Measurements from ENCODE around the gene CUEDC2.

The CUEDC2 gene

GRCh38 chr10:102393411-102394078 lies 38.8 kb downstream of the CUEDC2 start:
- peak overlapping the region; percentile 86 for H3K4me3 ChIP-seq (ENCODE audit: low read length)
- H3K9me3 ChIP-seq (ENCODE audit: control insufficient read depth, insufficient read depth, low read length): no peaks in the 10 kb centered on the region
- no peaks in the 10 kb centered on the region for H3K9me2 ChIP-seq (replicated peaks; ENCODE audit: control insufficient read depth, low read length)
- peak overlapping the region; percentile 76 for H3K27ac ChIP-seq (ENCODE audit: low read depth, low read length)
- H3K79me2 ChIP-seq (ENCODE audit: control insufficient read depth, low read length): peaks cover 6% of the 10 kb centered on the region; the same call in 1 of the 2 replicates
- peaks cover 20% of the 10 kb centered on the region for H3K27me3 ChIP-seq (ENCODE audit: control insufficient read depth, low read length)
- H3K36me3 ChIP-seq (ENCODE audit: control insufficient read depth, low read length): peaks cover 8% of the 10 kb centered on the region; the same call in 1 of the 2 replicates
- H3K4me1 ChIP-seq (ENCODE audit: control insufficient read depth, low read length): peaks cover 14% of the 10 kb centered on the region
- peak overlapping the region; percentile 91 for H3K4me2 ChIP-seq (ENCODE audit: low read length)
- TF ChIP-seq EZH2phosphoT487 (IDR thresholded peaks at IDR 0.05; ENCODE audit: borderline replicate concordance, low read length): no peak
- peak; percentile 87 for TF ChIP-seq CTCF (IDR thresholded peaks at IDR 0.05; ENCODE audit: low read depth, low read length, poor library complexity, severe bottlenecking)
- 0 out of 2 replicates have a peak, but pooled peaks cover 2% of the 10 kb centered on the region for H3F3A ChIP-seq (ENCODE audit: control insufficient read depth, insufficient read depth)
- H4K20me1 ChIP-seq (ENCODE audit: control insufficient read depth, insufficient read depth, low read depth, low read length): no peaks in the 10 kb centered on the region

- no peak for TF ChIP-seq EZH2phosphoT487 (IDR thresholded peaks at IDR 0.05; ENCODE audit: borderline replicate concordance, low read length)
- Histone ChIP-seq H3K27ac (ENCODE audit: low read depth, low read length) (no peak overlapping the region), H3K4me3 (ENCODE audit: low read length) (no peak overlapping the region), H3K4me1 (ENCODE audit: control insufficient read depth, low read length) (peaks cover 14% of the 10 kb centered on the region), H3K9me2 (replicated peaks; ENCODE audit: control insufficient read depth, low read length) (no peaks in the 10 kb centered on the region), H3K79me2 (ENCODE audit: control insufficient read depth, low read length) (peaks cover 6% of the 10 kb centered on the region; the same call in 1 of the 2 replicates), H3F3A (ENCODE audit: control insufficient read depth, insufficient read depth) (no peaks in the 10 kb centered on the region), H3K27me3 (ENCODE audit: control insufficient read depth, low read length) (peaks cover 20% of the 10 kb centered on the region), H3K4me2 (ENCODE audit: low read length) (no peak overlapping the region), H3K36me3 (ENCODE audit: control insufficient read depth, low read length) (peaks cover 8% of the 10 kb centered on the region; the same call in 1 of the 2 replicates), H3K9me3 (ENCODE audit: control insufficient read depth, insufficient read depth, low read length) (no peaks in the 10 kb centered on the region), H4K20me1 (ENCODE audit: control insufficient read depth, insufficient read depth, low read depth, low read length) (no peaks in the 10 kb centered on the region)
Observed at GRCh38 chr10:102392306-102392705, 40.1 kb downstream of the CUEDC2 start.

GRCh38 chr10:102389894-102390293 lies 42.5 kb downstream of the CUEDC2 start:
- Histone ChIP-seq H3K9me2 (replicated peaks; ENCODE audit: control insufficient read depth, low read length) (no peaks in the 10 kb centered on the region), H3K27ac (ENCODE audit: low read depth, low read length) (no peak overlapping the region), H3F3A (ENCODE audit: control insufficient read depth, insufficient read depth) (0 out of 2 replicates have a peak, but pooled peaks cover 2% of the 10 kb centered on the region), H3K36me3 (ENCODE audit: control insufficient read depth, low read length) (no peaks in the 10 kb centered on the region), H3K79me2 (ENCODE audit: control insufficient read depth, low read length) (no peaks in the 10 kb centered on the region), H3K9me3 (ENCODE audit: control insufficient read depth, insufficient read depth, low read length) (no peaks in the 10 kb centered on the region), H3K4me1 (ENCODE audit: control insufficient read depth, low read length) (peaks cover 10% of the 10 kb centered on the region), H3K27me3 (ENCODE audit: control insufficient read depth, low read length) (peaks cover 20% of the 10 kb centered on the region), H3K4me3 (ENCODE audit: low read length) (no peak overlapping the region), H3K4me2 (ENCODE audit: low read length) (no peak overlapping the region), H4K20me1 (ENCODE audit: control insufficient read depth, insufficient read depth, low read depth, low read length) (no peaks in the 10 kb centered on the region)
- TF ChIP-seq CTCF (IDR thresholded peaks at IDR 0.05; ENCODE audit: low read depth, low read length, poor library complexity, severe bottlenecking) (no peak), EZH2phosphoT487 (IDR thresholded peaks at IDR 0.05; ENCODE audit: borderline replicate concordance, low read length) (no peak)

All from DOHH2 (cell line).